Islet precursor cell (in vitro differentiated cells): ENCODE data around the gene TLE4.
"Not testable (repeated sequence)": the region's sequence is repeated elsewhere in the genome, so short reads cannot be mapped to it uniquely, and the experiment has no call there.

Source experiments
- DNase-seq: peaks from one replicate; pipeline ENCODE4 v3.0.0-alpha.2; 2018

Gene TLE4

DNA sequence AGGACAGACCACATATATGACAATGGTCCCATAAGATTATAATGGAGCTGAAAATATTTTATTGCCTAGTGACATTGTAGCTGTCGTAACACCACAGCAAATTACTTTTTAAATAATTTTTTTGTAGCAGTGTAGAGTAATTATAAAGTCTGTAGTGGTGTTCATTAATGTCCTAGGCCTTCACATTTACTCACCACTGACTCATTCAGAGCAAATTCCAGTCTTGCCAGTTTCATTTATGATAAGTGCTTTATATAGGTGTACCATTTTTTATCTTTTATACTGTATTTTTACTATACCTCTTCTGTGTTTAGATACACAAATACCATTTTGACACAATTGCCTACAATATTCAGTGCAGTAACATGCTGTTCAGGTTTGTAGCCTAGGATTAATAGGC lies 67.6 kb downstream of the TLE4 start:
- DNase-seq = no peak

DNA sequence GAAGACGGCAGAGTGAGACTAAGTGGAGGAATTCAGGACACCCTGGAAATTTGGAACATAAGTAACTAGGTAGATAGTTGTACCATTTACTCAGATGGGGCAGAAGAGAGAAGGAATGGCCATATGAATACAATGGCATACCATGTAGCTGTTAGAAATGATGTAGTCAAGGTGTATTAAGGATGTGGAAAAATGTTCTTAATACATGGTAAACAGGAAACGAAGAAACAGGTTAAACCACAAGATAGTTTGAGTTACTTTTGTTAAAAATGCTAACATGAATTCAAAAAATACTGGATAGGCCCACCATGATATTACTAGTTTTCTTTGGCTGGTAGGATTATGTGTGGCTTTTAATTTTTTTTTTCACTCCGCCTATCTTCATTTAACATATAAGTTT lies 68.3 kb downstream of the TLE4 start:
- DNase-seq = not testable (repeated sequence)

- no peak for DNase-seq
Measured at GRCh38 chr9:79641070-79641469, 69.3 kb downstream of the TLE4 start.

DNA sequence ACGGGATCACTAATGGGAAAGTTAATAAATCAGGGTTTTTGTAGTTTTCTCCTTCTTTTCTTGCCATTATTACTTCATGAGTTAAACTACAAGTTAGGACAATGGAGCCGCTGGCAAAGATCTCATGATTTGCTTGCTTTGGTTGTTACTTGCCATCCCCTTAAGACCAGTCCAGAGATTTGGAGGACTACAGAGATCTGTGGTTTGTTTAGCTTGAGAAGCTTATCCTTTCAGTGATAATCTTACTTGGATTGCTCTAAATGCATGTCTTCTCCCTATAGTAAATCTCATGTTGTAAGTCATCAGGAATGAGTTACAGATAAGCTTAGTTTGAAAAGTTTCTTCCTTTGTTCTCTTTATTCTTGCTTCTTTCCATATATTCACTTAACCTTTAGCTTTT lies 70.9 kb downstream of the TLE4 start:
- DNase-seq = no peak

GRCh38 chr9:79644048-79644447 lies 72.3 kb downstream of the TLE4 start:
- DNase-seq = no peak

DNA sequence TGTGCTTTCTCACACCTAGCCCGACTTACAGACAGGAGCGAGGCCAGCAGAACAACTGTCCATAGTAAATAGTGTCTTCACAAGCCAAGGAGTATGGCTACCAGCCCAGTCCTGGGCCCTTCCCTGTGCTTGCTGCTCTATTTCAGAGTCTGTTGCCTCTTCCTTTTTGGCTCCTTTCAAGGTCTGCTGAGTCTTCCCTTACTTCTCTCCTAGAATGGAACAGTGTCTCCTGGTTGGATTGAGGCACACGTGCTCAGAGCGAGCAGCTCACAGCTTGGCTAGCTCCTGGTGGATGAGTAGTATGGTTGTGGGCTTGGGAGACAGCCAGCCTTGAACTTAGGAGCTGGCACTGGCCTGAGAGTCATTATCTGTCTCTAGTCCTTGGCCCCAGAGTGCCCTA lies 72.8 kb downstream of the TLE4 start:
- no peak for DNase-seq

DNA sequence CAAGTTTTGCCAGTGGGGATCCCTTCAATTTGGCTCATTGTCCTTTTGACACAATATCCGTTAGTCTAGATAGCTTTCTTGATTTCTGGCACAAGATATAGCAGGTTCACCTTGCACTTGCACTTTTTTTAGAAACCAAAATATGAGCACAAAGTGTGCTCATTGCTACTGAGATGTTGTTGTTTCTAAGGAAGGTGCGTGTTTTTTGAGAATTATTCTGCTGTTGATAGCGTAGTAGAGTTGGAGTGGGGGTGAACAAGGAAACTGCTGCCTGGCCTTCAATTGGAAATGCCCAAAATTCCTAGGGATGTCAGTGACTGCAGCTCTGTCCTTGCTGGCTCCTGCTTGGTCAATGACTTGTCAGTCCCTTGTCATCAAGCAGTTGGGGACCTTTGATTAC lies 73.3 kb downstream of the TLE4 start:
- DNase-seq = no peak

GRCh38 chr9:79646096-79646495 lies 74.3 kb downstream of the TLE4 start:
- no peak for DNase-seq

- no peak for DNase-seq
Measured at GRCh38 chr9:79651251-79651795, 79.6 kb downstream of the TLE4 start.

DNA sequence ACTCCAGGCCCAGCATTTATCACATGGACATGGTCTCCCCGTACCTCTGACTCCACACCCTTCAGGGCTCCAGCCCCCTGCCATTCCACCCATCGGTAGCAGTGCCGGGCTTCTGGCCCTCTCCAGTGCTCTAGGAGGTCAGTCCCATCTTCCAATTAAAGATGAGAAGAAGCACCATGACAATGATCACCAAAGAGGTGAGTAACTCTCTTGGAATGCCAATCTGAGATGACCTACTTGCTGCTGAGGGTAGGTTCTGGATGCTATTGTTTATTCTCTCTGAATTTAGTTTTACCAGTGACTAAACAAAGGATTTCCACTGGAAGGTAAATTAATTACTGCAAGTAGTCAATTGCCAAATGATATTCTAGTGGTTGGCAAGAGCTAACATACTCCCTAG lies 80.8 kb downstream of the TLE4 start:
- no peak for DNase-seq

GRCh38 chr9:79654591-79655382 lies 83.0 kb downstream of the TLE4 start:
- not testable (repeated sequence) for DNase-seq

- no peak for DNase-seq
Measured at GRCh38 chr9:79655551-79655950, 83.8 kb downstream of the TLE4 start.

DNA sequence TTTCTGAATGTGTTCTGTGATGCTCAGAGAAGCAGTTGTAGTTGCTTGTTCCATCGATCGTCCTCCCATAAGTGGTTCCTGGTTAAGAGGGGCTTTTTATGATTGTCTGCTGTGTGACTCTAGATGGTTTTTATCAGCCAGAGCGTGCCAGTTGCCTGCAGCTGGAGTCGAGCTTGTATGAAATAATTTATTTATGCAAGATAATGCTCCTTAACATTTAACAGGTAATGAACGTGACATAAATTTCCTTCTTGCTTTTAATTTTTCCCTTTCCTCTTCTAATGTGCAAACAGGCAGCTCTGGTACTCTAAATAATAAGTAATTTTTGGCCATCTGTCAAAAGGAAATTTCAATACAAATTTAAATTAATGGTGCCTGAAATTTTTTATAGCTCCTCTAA lies 84.4 kb downstream of the TLE4 start:
- DNase-seq = no peak

DNA sequence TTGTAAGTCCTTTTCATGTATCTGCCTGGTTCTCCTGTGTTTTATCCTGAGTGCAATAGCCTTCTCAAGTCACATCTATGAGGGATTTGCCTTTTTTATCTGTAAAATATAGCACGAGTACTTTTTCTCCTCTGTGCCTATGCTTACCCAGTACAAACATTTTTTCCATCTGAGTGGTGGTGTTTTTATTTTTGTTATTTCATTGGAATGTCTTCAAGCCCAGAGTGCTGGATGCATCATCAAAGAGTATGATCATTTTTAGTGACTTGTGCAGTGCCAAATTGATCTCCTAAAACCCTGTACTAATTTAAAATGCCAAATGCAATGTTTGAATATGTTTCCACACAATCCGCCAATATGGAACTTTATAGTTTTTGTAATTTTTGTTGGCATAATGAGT lies 86.1 kb downstream of the TLE4 start:
- no peak for DNase-seq

DNA sequence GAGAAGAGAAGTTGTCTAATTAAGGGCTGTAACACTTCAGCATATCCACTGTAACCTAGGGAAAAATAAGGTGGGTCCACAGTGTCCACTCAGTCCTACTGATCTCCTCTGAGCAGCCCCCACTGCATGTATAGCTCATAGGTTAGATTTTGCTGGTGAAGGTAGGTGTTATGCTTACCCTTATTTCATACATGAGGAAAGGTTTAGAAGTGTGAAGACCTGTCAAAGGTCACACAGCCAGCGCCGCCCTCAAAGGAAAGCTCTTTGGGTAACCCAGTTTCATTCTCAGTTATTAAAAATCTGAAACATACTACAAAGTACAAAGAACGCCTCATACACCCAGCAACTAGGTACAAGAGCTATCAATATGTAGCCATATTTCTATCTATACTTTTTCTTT lies 87.2 kb downstream of the TLE4 start:
- DNase-seq = no peak

GRCh38 chr9:79660615-79661014 lies 88.8 kb downstream of the TLE4 start:
- no peak for DNase-seq

DNA sequence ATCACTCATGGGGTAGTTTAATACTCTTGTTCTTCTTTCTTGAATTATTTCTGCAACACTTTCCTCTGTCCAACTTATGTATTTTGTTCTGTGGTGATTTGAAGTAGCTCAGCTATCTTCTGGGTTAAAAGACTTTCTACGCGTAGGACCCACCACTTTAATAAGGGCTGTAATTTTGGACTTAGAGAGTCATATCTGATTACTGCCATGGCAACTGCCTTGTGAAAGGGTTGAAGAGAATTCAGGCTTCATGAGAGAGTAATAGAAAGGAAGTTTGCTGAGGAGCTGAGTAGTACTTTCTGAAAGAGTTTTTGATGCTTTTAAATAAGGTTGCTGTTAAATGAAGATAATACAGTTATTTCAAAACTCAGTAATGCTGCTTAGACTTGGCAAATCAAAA lies 89.5 kb downstream of the TLE4 start:
- no peak for DNase-seq

DNA sequence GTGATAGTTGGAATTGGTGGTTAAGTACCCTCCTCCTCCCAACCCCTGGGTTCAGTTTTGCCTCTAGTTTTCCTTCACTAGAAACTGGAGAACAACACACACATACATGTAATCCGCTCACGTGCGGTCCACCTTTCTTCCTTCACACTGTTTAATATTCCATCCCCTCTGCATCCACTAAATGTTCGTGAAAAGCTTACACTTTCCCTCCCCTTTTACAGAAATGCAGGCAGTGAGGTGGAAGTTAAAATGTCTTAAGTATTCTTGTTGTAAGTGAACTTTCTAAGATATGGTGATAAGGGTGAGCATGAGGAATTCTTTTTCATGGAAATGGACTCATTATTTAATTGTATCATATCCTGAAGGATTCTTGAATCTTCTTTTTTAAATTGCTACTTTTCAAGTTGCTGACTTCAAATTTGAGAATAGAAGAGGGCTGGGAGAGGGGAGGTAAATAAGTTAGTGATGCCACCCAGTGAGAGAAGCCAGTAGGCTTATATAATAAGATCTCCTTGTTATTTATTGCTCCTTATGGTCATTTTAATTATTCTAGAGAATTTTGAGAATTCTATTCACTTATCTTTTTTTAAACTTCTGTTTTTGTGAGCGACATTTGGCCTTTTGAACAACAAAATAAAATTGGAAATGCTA lies 90.2 kb downstream of the TLE4 start:
- DNase-seq = no peak

DNA sequence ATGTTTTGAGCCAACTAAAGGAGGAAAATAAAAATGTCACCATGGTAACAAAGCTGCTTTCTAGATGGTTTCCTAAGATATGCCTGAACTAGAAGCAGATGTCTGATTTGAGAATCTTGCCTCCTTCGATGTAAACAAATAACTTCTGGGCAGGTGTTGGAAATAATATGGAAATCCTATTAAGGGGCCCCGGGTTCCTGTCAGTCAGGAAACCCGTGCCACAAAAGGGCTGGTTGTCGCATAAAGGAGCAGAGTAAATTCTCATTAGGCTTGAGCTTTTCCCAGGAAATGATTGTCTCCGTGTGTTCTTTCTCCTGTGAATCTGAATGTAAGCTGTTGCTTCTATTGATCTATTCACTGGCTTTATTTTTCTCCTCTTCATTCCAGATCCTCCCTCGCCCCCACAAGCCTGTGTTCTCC lies 90.8 kb downstream of the TLE4 start:
- no peak for DNase-seq

GRCh38 chr9:79663300-79663699 lies 91.5 kb downstream of the TLE4 start:
- DNase-seq = no peak

DNA sequence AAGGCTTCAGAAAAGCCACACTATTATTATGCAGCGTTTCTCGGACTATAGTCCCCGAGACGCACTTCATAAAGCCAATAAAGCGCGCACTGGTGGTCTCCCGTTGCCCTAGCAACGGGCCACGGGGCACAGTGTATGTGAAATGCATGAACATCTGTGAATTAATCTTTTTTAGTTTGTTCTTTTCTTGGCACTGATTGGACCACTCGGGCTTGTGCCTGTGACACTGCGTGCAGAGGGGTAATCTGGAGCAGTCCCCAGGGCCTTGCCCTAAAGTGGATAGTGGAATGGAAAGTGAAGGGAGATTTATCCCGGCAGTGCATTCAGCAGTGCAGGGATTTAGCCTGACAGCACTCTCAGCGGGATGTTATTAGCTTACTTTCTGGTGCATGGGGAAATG lies 92.1 kb downstream of the TLE4 start:
- no peak for DNase-seq

DNA sequence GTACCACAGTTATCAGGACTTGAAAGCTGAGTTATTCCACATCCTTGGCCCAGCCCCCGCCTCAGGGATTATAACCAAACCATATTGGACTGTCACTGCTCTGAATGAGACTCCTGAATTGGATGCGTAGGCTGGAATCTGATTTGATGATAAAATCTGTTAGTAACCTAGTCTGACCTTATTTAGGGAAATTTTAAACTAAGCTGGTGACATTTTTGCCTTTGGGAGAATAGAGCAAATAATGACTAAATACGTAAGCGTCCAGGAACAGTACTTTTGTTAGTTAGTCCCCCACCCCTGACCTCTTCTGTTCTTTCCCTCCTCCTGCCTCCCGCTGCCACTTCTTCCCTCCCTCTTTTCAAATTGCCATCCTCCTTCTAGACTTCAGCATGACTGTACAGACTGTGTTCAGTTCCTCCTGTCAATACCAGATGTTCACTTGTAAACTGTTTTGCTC lies 92.6 kb downstream of the TLE4 start:
- no peak for DNase-seq

DNA sequence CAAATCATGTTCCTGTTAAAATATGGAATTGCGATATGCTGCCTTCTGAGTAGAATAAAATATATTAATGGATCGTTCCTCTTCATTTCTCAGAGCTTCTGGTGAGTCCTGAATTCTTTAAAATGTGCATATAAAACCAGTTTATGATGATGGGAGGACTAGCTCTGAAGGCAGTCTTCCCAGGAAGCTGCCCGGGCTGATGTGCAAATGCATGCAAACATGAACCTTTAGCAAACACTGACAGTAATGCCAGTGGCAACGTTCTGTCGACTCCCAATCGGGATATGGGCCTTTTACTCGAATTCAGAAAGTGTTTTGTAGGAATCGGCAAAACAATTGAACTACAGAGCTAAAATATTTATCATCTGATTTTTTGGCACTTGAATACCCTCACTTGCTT lies 93.6 kb downstream of the TLE4 start:
- no peak for DNase-seq

DNA sequence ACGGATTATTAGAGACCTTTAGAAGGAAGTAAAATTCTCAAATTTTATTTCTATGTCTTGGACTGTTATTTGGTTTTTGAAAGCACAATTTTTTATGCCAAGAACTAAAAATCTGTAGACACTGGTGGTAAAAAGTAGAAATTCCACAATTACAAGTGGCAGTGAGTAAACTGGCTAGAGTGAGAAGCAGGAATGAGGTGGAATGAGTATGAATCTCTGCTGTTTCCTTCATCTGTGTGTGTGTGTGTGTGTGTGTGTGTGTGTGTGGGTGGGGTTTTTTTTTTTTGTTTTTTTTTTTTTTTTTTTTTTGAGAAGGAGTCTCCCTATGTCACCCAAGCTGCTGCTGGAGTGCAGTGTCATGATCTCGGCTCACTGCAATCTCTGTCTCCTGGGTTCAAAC lies 94.2 kb downstream of the TLE4 start:
- DNase-seq = no peak
